ENCODE results near the gene HRH2.
"Not testable (repeated sequence)": the region's sequence is repeated elsewhere in the genome, so short reads cannot be mapped to it uniquely, and the experiment has no call there.

Gene HRH2

DNA sequence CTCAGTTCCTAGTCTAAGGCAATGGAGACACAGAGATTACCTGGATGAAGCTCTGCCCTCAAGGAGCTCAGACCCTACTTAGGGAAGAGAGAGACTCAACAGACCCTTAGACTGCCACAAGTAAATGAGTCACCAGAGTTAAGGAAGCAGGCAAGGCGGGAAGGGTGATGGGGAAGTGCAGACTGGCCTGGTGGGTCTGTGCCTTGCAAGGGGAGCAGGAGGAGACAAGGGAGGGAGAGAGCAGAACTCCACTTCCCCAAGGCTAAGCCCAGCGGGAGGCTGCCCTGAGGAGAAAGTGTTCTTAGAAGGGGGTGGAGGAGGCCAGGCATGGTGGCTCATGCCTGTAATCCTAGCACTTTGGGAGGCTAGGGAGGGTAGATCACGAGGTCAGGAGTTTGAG lies 83.7 kb downstream of the HRH2 start:
- DNase-seq (ENCODE audit: low spot score): no peak

DNA sequence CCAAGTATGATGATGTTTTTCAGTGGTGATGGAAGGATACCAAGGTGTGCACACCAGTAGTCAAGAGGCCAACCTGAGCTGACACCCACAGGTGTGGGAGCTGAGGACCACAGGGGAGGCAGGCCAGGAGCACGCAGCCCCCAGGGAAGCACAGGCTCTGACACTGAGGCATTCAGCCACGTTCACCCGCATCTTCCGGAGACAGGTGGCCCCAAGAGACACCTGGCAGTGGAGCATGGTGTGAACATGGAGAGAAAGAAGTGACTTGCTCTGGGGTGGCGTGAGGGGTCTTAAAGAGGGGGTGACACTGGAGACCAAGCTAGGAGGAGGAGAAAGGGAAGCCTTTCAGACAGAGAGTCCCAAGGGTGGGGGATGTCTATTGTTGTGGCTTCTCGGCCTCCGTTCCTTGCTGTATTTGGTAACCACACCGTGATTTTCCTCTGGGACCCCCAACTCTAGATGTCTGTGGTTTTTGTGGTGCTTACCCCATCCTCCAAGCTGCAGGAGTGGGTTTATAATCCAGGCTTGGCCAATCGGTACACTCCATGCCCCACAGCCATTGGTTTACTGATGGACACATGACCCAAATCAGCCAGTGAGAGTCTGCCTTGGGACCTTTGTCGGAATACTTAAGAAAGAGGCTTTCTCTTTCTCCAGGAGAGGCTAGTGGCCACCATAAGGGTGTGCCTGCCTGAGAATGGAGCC lies 84.6 kb downstream of the HRH2 start:
- DNase-seq (ENCODE audit: low spot score): no peak

DNA sequence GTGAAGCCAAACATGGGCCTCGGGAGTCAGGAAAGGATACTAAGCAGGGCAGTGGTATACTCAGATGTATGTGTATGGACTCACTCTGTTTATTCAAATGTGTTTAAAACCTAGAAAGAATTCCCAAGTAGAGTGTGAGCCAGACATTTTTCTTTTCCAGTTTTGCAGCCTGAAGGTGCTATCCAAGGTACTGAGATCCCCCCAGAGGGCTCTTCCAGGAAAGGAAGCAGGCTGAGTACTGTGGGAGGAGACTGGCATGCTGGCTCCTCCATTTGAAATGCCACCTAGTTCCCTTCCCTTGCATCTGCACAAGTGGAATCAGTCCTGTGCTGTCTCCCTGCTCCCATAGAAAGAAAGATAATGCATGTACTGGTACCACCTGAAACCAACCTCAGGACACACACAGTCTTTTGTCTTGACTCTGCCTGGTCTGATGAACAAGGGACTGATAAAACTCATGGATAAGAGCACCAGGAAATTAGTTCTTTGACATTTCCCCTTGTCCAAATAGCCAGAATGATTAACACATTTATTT lies 85.9 kb downstream of the HRH2 start:
- DNase-seq (ENCODE audit: low spot score): peak; percentile 78

- no peak for DNase-seq (ENCODE audit: low spot score)
These were observed 87.3 kb downstream of the HRH2 start for GRCh38 chr5:175745210-175745609.

DNA sequence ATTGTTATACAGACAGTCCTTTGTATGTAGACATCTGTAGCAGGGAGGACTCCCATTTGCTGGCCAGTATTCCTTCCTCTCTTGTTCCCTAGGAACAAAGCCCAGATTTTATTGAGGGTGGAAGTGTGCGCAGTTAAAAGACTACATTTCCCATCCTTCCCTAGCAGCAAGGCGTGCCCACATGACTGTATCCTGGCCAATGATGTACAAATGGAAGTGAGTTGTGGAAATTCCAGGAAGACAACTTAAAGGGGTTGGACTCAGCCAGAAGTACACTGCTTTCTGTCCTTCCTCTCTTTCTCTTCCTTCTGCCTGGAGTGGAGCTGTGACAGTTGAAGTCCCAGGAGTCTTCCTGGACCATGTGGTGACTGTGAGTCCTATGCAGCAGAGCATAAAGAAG lies 89.0 kb downstream of the HRH2 start:
- peak; percentile 58 for DNase-seq (ENCODE audit: low spot score)

GRCh38 chr5:175747539-175748060 lies 89.7 kb downstream of the HRH2 start:
- no peak for DNase-seq (ENCODE audit: low spot score)

DNA sequence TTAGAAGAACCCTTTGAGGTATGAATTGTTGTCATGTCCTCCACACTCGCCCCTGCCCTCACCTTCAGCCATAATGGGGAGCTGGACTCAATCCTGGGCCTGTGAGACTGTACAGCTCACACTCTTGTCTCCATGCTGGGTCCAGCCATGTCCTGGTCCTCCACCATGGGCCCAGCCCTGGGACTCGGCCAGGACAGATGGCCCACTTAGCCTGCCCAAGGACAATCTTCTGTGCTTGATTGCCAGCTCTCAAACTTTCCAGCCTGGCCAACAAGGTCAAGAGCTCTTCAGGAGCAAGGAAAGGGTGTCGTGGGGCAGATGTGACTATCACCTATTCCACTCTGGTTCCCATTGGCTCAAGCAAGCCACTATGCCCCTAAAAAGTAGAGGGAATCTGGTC lies 90.8 kb downstream of the HRH2 start:
- no peak for DNase-seq (ENCODE audit: low spot score)

DNA sequence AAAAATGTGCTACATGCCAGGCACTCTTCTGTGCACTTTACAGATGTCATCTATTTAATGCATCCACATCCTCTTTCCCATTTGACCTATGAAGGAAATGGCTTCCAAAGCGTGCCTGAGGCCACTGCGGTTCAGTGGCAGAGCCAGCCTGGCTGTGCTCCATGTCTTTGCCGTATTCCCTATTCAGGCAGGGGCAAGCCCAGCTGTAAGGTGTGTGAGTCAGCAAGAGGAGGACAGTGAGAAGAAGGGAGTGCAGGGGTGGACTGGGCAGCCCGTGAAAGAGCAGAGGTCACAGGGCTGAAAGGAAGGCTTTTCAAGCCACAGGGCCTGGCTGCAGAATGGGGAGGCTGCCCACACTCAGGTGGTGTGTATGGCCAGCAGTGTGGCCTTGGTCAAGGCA lies 91.7 kb downstream of the HRH2 start:
- DNase-seq (ENCODE audit: low spot score): no peak

DNA sequence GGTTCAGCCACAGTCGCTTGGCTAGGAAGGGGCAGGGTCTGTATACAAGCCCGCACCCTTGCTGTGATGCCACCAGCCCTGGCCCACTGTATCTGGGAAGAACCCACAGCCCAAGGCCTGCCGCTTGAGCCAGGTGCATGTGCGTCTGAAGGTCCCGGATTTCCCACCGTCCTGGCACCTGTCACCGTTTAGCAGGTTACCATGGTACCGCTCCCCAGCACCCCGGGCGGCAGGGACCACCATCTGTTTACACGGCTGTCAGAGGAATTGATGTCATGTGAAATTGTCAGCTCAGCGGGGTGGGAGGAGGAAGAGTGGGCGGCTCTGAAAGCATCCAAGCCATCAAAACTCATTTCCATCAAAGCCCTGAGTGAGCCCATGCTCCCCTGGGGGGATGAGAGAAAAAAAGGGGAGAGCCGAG lies 92.7 kb downstream of the HRH2 start:
- DNase-seq (ENCODE audit: low spot score): peak; percentile 15

- DNase-seq (ENCODE audit: low spot score): peak; percentile 4
These were observed 93.5 kb downstream of the HRH2 start for GRCh38 chr5:175751369-175751768.

- peak; percentile 19 for DNase-seq (ENCODE audit: low spot score)
These were observed 95.1 kb downstream of the HRH2 start for GRCh38 chr5:175752826-175753535.

GRCh38 chr5:175753536-175754402 lies 95.9 kb downstream of the HRH2 start:
- DNase-seq (ENCODE audit: low spot score): peak; percentile 5

GRCh38 chr5:175759991-175760390 lies 102.1 kb downstream of the HRH2 start:
- DNase-seq (ENCODE audit: low spot score): not testable (repeated sequence)
